ENCODE results near the gene ITPRID2. TPM values are rescaled to one million over a fixed set of nuclear protein-coding genes. Genes with fewer than 3 reads are reported as not detected.

Gene ITPRID2
- total and polyA plus RNA-seq, 2 of the 13 experiments (the other 11 are each of a cell fraction or from before 2014, with no cell fraction given) = 44.8 to 62.3 TPM

DNA sequence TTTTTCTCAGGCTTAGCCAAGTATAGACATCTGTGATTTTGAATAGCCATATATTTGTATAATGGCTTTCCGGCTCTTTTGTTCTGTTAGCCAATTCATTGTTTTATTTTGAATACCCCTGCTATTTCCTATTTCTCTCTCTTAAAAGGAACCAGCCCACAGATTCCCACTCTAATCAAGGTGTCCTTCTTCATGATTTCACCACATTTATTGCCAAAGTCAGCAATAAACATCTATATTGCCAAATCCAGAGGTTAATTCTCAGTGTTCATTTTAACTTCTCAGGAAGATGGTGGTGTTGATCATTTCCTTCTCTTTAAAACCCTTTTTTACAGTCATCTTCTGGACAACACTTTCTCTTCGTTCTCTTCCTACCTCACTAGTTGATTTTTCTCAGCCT lies 13.1 kb upstream of the ITPRID2 start:
- H3K79me2 ChIP-seq (ENCODE audit: insufficient read depth, low read length) = no peaks in the 10 kb centered on the region
- BruUV-seq (replicated peaks) = no TSS peak
- H3K4me1 ChIP-seq (ENCODE audit: insufficient read depth, low read length) = no peaks in the 10 kb centered on the region
- H3K9me3 ChIP-seq (ENCODE audit: low read length) = no peaks in the 10 kb centered on the region
- in situ Hi-C loops (cut with HindIII; ENCODE audit: extremely low pct_ligation_motif_present, low pct_unique_long_range_greater_than_20kb) = no loop called here
- no peak for ATAC-seq
- H4K20me1 ChIP-seq (ENCODE audit: insufficient read depth, low read length) = no peaks in the 10 kb centered on the region
- H3K9ac ChIP-seq (ENCODE audit: insufficient read depth, low read depth, low read length) = no peak overlapping the region
- CTCF ChIA-PET (ENCODE audit: low intra/inter-chr PET ratio, low total read pairs) = no interaction called here
- POLR2A ChIA-PET = no interaction called here
- TF ChIP-seq HNRNPL (IDR thresholded peaks at IDR 0.05; ENCODE audit: low read depth, low read length) (no peak), ZFP37 (CRISPR knock-in tag; IDR thresholded peaks at IDR 0.05; ENCODE audit: borderline replicate concordance) (no peak), MAFF (IDR thresholded peaks at IDR 0.05; ENCODE audit: low read depth, low read length) (peak; percentile 68; the same call in 1 of the 2 replicates), MAFK (conservative IDR thresholded peaks at IDR 0.05 in 1 of 2, IDR thresholded peaks at IDR 0.05 in 1 of 2; ENCODE audit: low read length in 2 of 2) (peak; percentile 67 to 75)
- H3K36me3 ChIP-seq (replicated peaks in 1 of 2; ENCODE audit: control insufficient read depth in 1 of 2, insufficient read depth in 2 of 2, low read length in 2 of 2) = no peaks in the 10 kb centered on the region
- no peak for FAIRE-seq
- H2AFZ ChIP-seq (ENCODE audit: low read length) = no peak overlapping the region
- DNase-seq (ENCODE audit: low spot score) = no peak
- no peak overlapping the region for H3K27ac ChIP-seq (ENCODE audit: extremely low read length, insufficient read depth, low read length)
- no peak overlapping the region for H3K4me3 ChIP-seq (replicated peaks in 1 of 3; ENCODE audit: insufficient read depth in 1 of 3, low read depth in 2 of 3, low read length in 3 of 3)
- intact Hi-C loops (cut with micrococcal nuclease; ENCODE audit: unreplicated experiment) = no loop called here
- no peak overlapping the region for H3K4me2 ChIP-seq (ENCODE audit: low read depth, low read length)
- 1% methylated on average over 2 of the region's 2 CpGs for WGBS (ENCODE audit: low lambda C conversion rate)
- no peaks in the 10 kb centered on the region for H3K27me3 ChIP-seq (ENCODE audit: control insufficient read depth in 1 of 2, insufficient read depth in 2 of 2, low read length in 2 of 2)

- CTCF ChIA-PET (ENCODE audit: low intra/inter-chr PET ratio, low total read pairs) = no interaction called here
- Histone ChIP-seq H3K27ac (ENCODE audit: extremely low read length, insufficient read depth, low read length) (no peak overlapping the region), H3K4me3 (replicated peaks in 1 of 3; ENCODE audit: insufficient read depth in 1 of 3, low read depth in 2 of 3, low read length in 3 of 3) (no peak overlapping the region), H3K9me3 (ENCODE audit: low read length) (no peaks in the 10 kb centered on the region), H3K4me1 (ENCODE audit: insufficient read depth, low read length) (no peaks in the 10 kb centered on the region), H3K79me2 (ENCODE audit: insufficient read depth, low read length) (no peaks in the 10 kb centered on the region), H3K9ac (ENCODE audit: insufficient read depth, low read depth, low read length) (no peak overlapping the region), H2AFZ (ENCODE audit: low read length) (no peak overlapping the region), H3K27me3 (ENCODE audit: control insufficient read depth in 1 of 2, insufficient read depth in 2 of 2, low read length in 2 of 2) (no peaks in the 10 kb centered on the region), H3K4me2 (ENCODE audit: low read depth, low read length) (no peak overlapping the region), H3K36me3 (replicated peaks in 1 of 2; ENCODE audit: control insufficient read depth in 1 of 2, insufficient read depth in 2 of 2, low read length in 2 of 2) (no peaks in the 10 kb centered on the region), H4K20me1 (ENCODE audit: insufficient read depth, low read length) (no peaks in the 10 kb centered on the region)
- intact Hi-C loops (cut with micrococcal nuclease; ENCODE audit: unreplicated experiment) = no loop called here
- FAIRE-seq (no peak), DNase-seq (ENCODE audit: low spot score) (no peak), ATAC-seq (no peak)
- WGBS (ENCODE audit: low lambda C conversion rate) = 65% methylated on average over 2 of the region's 2 CpGs
- TF ChIP-seq ZNF781 (CRISPR knock-in tag; IDR thresholded peaks at IDR 0.05; ENCODE audit: borderline replicate concordance, not compliant biosample characterization) = no peak
- TF ChIP-seq RBM22 (optimal IDR thresholded peaks at IDR 0.05; ENCODE audit: low read length) = no peak
- TF ChIP-seq ZSCAN22 (CRISPR knock-in tag; IDR thresholded peaks at IDR 0.05) = no peak
- no peak for TF ChIP-seq ZFX (CRISPR knock-in tag; IDR thresholded peaks at IDR 0.05; ENCODE audit: low read depth)
- TF ChIP-seq ARNTL (CRISPR knock-in tag; IDR thresholded peaks at IDR 0.05) = no peak
- no peak for TF ChIP-seq RORA (CRISPR knock-in tag; IDR thresholded peaks at IDR 0.05)
- TF ChIP-seq IKZF4 (CRISPR knock-in tag; IDR thresholded peaks at IDR 0.05; ENCODE audit: borderline replicate concordance, low read depth, not compliant biosample characterization) = no peak
- TF ChIP-seq ZNF772 (CRISPR knock-in tag; IDR thresholded peaks at IDR 0.05) = no peak
- TF ChIP-seq ZNF607 (CRISPR knock-in tag; IDR thresholded peaks at IDR 0.05; ENCODE audit: borderline replicate concordance) = no peak
- no peak for TF ChIP-seq ZFP82 (CRISPR knock-in tag; IDR thresholded peaks at IDR 0.05; ENCODE audit: borderline replicate concordance)
- no peak for TF ChIP-seq ZNF878 (CRISPR knock-in tag; IDR thresholded peaks at IDR 0.05)
- no peak for TF ChIP-seq MAF1 (CRISPR knock-in tag; IDR thresholded peaks at IDR 0.05; ENCODE audit: borderline replicate concordance)
- TF ChIP-seq HDAC1 (CRISPR knock-in tag; IDR thresholded peaks at IDR 0.05) = no peak
- TF ChIP-seq, protein P1, sequence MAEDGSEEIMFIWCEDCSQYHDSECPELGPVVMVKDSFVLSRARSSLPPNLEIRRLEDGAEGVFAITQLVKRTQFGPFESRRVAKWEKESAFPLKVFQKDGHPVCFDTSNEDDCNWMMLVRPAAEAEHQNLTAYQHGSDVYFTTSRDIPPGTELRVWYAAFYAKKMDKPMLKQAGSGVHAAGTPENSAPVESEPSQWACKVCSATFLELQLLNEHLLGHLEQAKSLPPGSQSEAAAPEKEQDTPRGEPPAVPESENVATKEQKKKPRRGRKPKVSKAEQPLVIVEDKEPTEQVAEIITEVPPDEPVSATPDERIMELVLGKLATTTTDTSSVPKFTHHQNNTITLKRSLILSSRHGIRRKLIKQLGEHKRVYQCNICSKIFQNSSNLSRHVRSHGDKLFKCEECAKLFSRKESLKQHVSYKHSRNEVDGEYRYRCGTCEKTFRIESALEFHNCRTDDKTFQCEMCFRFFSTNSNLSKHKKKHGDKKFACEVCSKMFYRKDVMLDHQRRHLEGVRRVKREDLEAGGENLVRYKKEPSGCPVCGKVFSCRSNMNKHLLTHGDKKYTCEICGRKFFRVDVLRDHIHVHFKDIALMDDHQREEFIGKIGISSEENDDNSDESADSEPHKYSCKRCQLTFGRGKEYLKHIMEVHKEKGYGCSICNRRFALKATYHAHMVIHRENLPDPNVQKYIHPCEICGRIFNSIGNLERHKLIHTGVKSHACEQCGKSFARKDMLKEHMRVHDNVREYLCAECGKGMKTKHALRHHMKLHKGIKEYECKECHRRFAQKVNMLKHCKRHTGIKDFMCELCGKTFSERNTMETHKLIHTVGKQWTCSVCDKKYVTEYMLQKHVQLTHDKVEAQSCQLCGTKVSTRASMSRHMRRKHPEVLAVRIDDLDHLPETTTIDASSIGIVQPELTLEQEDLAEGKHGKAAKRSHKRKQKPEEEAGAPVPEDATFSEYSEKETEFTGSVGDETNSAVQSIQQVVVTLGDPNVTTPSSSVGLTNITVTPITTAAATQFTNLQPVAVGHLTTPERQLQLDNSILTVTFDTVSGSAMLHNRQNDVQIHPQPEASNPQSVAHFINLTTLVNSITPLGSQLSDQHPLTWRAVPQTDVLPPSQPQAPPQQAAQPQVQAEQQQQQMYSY (CRISPR knock-in tag; IDR thresholded peaks at IDR 0.05) = no peak
- POLR2A ChIA-PET = no interaction called here
- BruUV-seq (replicated peaks) = no TSS peak
- in situ Hi-C loops (cut with HindIII; ENCODE audit: extremely low pct_ligation_motif_present, low pct_unique_long_range_greater_than_20kb) = no loop called here
These were observed 12.2 kb upstream of the ITPRID2 start for GRCh38 chr2:181879295-181879694.
